ENCODE data around the gene PLXDC2.
A peak's percentile ranks its signal among the peaks of the same experiment; 100 is the strongest.

The PLXDC2 gene

GRCh38 chr10:19817231-19817933 is 1.1 kb downstream of the PLXDC2 start:
- DNase-seq: no peak

GRCh38 chr10:19818876-19819275 is 2.6 kb downstream of the PLXDC2 start:
- no peak for DNase-seq

DNA sequence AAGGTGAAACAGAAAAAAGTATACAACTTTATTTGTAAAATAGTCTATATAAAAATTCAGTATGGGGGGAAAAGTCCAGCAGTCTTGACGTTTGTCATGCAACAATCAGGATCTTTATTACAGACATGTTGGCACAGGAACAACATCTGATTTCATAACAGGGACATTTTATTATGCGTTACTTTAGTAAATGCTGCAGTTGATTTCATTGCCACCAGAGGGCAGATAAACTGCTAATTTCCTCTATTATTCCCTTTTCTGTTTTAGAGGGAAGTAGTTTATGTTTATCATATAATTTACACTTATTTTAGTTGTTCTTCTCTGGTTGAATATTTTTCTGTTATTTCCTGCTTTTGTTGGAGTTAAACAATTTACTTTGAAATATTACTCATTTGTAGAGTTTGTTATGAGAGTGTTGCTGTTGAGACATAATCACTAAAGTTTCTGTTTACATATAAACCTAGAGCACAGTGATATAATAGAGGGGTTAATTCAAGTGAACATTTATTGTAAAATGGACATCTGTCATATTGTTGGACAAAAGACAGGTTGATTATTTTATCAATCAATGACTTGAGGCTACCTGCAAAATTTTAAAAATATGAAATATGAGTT is 3.3 kb downstream of the PLXDC2 start:
- peak; percentile 51 for DNase-seq

DNA sequence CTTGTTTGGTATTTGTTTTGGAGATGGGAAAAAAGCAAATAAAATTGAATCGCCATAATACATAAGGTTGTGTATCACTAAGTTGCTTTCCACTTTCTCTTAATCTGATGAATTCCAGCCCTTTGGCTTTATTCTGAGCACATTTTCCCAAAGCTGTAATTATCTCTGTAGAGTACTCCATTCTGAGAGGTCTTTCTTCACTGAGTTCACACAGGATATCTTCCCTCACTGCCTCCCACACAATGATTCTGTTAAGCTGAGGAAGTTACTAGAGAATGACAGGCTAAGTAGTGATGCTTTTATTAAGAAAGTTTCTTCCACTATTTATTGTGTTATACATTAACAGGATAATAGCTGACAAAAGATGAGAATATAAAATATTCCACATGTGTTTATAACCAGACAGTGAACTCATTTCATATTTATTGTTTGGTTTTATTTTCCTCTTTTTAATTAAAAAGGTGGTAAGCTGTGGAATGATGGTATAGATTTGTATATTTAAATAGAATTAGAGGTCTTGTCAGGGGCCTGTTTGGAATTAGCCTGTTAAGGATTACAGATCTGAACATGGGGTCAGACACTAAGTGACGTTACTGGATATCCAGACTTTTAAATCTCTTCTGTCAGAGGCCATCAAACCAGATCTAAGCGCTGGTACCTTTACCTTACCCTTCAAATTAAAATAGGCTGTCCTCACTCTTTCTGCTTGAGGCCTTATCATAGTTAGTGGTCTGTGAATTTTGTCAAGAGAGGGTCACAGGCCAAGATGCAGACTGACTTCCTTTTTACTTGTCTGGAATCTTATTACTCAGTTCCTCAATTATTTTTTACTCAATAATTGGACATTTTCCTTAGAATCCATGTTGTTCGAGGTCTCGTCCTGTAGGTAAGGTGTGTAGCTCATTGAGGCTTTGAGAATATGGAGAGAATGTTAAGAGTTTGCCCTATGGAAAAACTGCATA is 8.4 kb downstream of the PLXDC2 start:
- no peak for DNase-seq

GRCh38 chr10:19825700-19826099 is 9.5 kb downstream of the PLXDC2 start:
- DNase-seq: no peak

DNA sequence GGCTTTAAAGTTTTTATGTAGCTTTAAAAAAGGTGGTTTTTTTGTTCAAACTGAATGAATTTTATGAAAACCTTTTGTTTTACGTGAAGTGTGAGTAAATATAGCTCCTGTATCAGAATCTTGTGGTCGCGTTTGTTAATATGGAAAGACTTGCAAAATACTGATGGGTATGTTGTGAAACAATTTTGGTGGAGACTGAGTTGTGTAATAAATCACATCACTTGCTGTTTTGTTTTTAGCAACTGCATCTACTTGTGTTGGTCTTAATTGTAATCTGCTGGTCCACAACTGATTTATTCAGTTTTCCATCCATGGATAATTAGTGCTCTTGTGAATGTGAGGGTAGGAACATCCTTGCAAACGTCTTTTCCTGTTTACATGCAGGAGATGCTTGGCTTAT is 10.5 kb downstream of the PLXDC2 start:
- DNase-seq: peak; percentile 46

- peak; percentile 8 for DNase-seq
These were observed 12.2 kb downstream of the PLXDC2 start for GRCh38 chr10:19828278-19829049.

DNA sequence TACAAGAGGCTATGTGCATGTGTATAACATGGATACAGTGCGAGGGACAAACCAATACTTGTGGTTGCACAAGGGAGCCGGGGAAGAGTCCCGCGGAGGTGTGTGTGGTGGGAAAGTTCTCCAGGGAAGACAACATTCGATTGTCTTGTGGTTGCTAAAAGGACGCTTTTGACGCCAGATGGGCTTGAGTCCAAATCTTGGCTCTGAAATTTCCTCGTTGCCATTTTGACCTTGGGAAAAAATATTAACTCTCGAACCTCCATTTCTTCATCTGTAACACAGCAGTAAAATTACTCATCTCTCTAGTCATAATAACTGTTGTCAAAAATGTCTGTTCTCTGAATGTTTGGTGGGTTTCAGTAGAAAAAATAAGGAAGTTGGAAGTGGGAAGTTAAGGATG is 16.5 kb downstream of the PLXDC2 start:
- no peak for DNase-seq

DNA sequence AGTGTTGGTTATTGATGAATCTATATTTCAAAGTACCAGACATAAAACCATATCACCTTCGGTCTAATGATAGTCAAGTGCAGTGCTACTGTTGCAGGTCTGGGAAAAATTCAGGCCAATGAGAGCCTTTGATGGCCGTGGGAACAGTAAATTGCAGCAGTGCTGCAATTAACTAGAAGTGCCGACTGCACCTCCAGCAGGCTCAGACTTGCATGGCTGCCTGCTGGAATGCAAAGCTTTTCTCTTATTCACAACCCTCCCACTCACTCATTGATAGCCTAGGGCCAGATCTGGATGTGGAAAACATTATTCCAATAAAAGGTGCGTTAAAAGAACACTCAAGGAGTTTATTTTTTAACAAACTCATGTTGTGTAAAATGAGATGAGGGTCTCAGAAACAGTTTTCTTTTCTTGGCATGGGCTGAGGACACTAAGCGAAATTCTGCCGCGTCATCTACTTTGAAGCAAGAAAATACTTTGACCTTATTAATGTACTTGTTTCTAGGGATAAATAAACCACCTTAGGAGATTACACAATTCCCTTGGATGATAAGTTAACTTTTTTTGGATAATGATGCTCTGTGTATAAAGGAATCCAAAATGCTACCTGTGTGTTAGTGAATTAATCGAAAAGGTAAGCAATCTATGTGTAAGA is 17.1 kb downstream of the PLXDC2 start:
- DNase-seq: no peak

DNA sequence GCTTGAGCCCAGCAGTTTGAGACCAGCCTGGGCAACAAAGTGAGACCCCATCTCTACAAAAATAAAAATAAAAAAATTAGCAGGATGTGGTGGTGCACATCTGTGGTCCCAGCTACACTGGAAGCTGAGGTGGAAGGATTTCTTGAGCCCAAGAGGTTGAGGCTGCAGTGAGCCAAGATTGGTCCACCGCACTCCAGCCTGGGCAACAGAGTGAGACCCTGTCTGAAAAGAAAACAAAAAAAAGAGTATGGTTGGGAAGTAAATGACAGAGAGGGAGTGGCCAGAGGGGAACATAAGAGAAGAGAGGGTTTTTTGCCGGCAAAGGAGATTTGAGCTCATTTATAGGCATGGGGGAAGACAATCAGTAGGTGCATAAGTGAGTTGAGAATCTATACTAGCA is 19.7 kb downstream of the PLXDC2 start:
- DNase-seq: no peak

- no peak for DNase-seq
These were observed 22.9 kb downstream of the PLXDC2 start for GRCh38 chr10:19839090-19839489.

GRCh38 chr10:19839552-19839951 is 23.3 kb downstream of the PLXDC2 start:
- DNase-seq: no peak

GRCh38 chr10:19840776-19841175 is 24.5 kb downstream of the PLXDC2 start:
- no peak for DNase-seq

DNA sequence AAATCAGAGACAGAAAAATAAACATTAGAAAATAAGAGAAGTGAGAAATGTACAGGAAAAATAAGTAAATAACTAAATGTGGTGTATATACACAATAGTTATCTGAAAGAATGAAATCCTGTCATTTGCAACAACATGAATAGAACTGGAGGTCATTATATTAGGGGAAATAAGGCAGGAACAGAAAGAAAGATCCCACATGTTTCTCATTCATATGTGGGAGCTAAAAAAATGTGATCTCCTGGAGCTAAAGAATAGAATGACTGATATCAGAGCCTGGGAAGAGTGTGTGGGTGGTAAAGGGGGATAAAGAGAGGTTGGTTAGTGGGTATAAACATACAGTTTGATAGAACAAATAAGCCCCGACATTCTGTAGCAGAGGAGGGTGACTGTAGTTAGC is 27.3 kb downstream of the PLXDC2 start:
- DNase-seq: peak; percentile 69

DNA sequence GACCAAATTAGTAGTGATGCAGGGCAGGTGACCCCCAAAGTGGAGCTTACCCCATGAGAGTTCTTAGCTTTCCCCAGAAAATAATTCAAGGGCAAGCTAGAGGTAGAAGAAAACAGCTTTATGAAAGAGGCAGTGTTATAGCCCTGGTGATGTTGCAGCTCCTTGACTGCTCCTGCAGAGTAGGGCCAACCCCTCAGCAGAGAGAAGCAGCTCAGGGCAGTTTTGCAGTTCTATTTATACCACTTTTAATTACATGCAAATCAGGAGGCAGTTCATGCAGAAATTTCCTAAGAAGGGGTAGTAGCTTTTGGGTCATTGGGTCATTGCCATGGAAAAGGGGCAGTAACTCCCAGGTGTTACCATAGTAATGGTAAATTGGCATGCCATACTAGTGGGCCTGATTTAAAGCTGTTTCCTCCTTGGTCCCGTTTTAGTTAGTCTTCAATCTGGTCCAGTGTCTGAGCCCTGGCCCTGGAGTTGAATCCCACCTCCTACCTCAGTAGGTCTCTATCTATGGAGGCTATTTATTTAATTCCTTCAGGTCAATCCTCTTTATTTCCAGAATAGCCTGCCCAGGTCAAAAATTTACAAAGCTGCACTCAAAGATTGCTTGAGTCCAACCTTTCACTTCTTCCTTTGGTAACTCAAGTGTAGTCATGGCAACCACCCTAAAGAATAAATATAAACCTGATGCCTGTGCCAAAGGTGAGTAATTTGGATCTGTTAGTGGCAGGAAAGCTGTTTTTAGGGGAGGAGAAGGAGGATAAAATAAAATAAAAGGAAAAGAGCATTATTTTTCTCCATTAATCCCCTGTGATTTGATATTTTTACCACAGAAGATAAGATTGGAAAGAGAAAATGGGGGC is 29.5 kb downstream of the PLXDC2 start:
- peak; percentile 7 for DNase-seq

DNA sequence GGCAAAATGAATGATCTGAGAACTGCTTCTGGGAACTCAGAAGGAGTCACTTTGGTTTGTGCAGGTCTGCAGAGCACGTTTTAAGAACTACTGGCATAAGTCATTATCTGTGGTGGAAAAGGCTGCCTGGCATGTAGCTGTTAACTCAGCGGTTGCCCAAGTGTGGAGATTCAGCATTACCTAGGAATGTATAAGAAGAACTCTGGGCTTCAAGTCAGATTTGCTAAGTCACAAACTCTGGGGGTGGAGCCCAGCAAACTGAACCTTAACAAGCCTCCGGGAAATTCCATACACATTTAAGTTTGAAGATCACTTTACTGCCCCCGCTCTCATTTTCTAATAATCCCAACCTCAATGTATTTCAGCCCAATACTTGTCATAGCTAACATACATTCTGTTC is 31.1 kb downstream of the PLXDC2 start:
- DNase-seq: peak; percentile 87

GRCh38 chr10:19848226-19848985 is 32.2 kb downstream of the PLXDC2 start:
- no peak for DNase-seq

- no peak for DNase-seq
These were observed 37.6 kb downstream of the PLXDC2 start for GRCh38 chr10:19853831-19854230.

DNA sequence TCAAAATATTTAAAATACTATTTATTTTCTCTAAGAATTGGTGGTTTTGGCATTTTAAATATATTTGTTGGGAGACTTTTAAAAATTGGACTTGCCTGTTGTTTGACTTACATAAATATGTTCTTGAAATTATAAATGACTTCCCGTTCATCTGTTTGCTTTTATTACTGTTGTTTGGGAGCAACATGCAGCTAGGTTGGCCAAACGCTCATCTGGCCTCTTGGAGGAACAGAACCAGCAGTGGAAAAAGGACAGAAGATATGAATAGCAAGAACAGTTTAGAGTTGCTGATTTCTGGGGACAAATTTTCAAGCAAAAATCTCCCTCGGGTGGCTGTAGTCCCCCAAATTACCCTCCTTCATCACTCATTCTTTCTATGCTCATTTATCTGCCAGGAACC is 41.6 kb downstream of the PLXDC2 start:
- DNase-seq: no peak

DNA sequence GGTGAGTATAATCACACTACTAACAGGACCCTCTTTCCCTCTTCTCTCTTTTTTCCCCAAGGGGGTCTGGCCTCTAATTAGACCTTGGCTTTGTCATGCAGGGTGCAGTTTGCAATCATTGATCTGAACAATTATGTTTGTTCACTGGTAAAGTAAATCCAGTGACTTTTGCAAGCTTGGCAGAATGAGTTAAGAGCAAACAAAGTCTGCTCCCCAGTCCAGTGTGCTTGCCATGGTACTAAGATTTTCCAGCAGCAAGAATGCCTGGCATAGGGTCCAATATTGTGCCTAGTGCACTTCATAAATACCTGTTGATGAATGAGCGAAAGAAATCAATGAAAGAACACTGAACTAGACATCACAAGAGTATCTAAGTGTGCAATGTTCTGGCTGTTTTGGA is 43.9 kb downstream of the PLXDC2 start:
- DNase-seq: no peak

Data from fibroblast of skin of right quadriceps (primary cell).